Activated naive CD8-positive, alpha-beta T cell treated with anti-CD3 and anti-CD28 coated beads, Interleukin-2, amount 10 ng/mL, durations not matched to agents 7 days and 5 days (primary cell): Measurements from ENCODE around the gene AP4B1. TPM values are rescaled to one million over a fixed set of nuclear protein-coding genes. Genes with fewer than 3 reads are reported as not detected.

Experiments
- ATAC-seq: fragments of 150-1000 bp; cut with Tn5 transposase; one replicate; pipeline ENCODE4 v1.10.0; 2021; ENCODE audit warnings: low read depth, moderate library complexity
- POLR2A ChIA-PET: fragments of 350-600 bp; sonication (Branson Sonifier 250); formaldehyde crosslinking; loops from one replicate; lab custom pipeline; 2021; ENCODE audit warnings: antibody characterized with exemption; lab: Charles Lee
- DNase-seq: peaks from one replicate; pipeline ENCODE4 v3.0.0; 2021
- H3K27ac Mint-ChIP-seq: one replicate; pipeline ENCODE4 v1.8.0; 2022; ENCODE audit warnings: mild to moderate bottlenecking, mixed read lengths
- H3K27me3 Mint-ChIP-seq: one replicate; pipeline ENCODE4 v1.8.0; 2022; ENCODE audit warnings: mild to moderate bottlenecking, moderate library complexity, mixed read lengths
- H3K36me3 Mint-ChIP-seq: one replicate; pipeline ENCODE4 v1.8.0; 2021; ENCODE audit warnings: mild to moderate bottlenecking, mixed read lengths
- H3K4me1 Mint-ChIP-seq: one replicate; pipeline ENCODE4 v1.8.0; 2021; ENCODE audit warnings: mixed read lengths
- H3K4me3 Mint-ChIP-seq: one replicate; pipeline ENCODE4 v1.8.0; 2022; ENCODE audit warnings: mild to moderate bottlenecking, moderate library complexity, mixed read lengths
- H3K9me3 Mint-ChIP-seq: one replicate; pipeline ENCODE4 v1.8.0; 2021; ENCODE audit warnings: mixed read lengths
- total RNA-seq, 2 experiments: library from RNA; stranded (reverse); gene quantifications; one replicate each; pipeline ENCODE4 v1.2.3, GENCODE V29; 2021

Gene AP4B1
- total RNA-seq, 2 experiments from 2014 or later = 53.9 to 60.5 TPM

- Mint-ChIP-seq H3K36me3 (peaks cover 39% of the 10 kb centered on the region), H3K27me3 (no peaks in the 10 kb centered on the region), H3K27ac (peak overlapping the region; percentile 86), H3K4me3 (peak overlapping the region; percentile 84), H3K9me3 (no peaks in the 10 kb centered on the region), H3K4me1 (peaks cover 64% of the 10 kb centered on the region)
- POLR2A ChIA-PET = interaction anchor here (0.9 to 4.8 kb wide), 7 partner anchors 8 to 128 kb away, joined by 3 to 52 read pairs (median 3); partner anchors contain the start of genes HIPK1 and RSBN1
- DNase-seq = peak; percentile 70
- peak; percentile 61 for ATAC-seq
Measured at GRCh38 chr1:113940365-113941244, 36.0 kb upstream of the AP4B1 start.

GRCh38 chr1:113938192-113938591 is 33.6 kb upstream of the AP4B1 start:
- no peaks in the 10 kb centered on the region for H3K27me3 Mint-ChIP-seq

GRCh38 chr1:113937146-113937545 is 32.5 kb upstream of the AP4B1 start:
- H3K36me3 Mint-ChIP-seq = peaks cover 35% of the 10 kb centered on the region
- POLR2A ChIA-PET = no interaction called here

More at GRCh38 chr1:113938192-113938591, 33.6 kb upstream of the AP4B1 start:
- H3K9me3 Mint-ChIP-seq = no peaks in the 10 kb centered on the region
- H3K4me1 Mint-ChIP-seq = peaks cover 73% of the 10 kb centered on the region
- peak overlapping the region; percentile 36 for H3K4me3 Mint-ChIP-seq
- POLR2A ChIA-PET = interaction anchor here (1.5 to 4.8 kb wide), 2 partner anchors 8 to 9 kb away, joined by 5 to 52 read pairs; partner anchors contain the start of gene HIPK1
- peak overlapping the region; percentile 71 for H3K27ac Mint-ChIP-seq
- ATAC-seq (no peak), DNase-seq (no peak)
- H3K36me3 Mint-ChIP-seq = peaks cover 34% of the 10 kb centered on the region

GRCh38 chr1:113935970-113936369 is 31.4 kb upstream of the AP4B1 start:
- no peak for ATAC-seq
- Mint-ChIP-seq H3K27me3 (no peaks in the 10 kb centered on the region), H3K9me3 (no peaks in the 10 kb centered on the region), H3K4me3 (peak overlapping the region; percentile 8), H3K27ac (peak overlapping the region; percentile 2), H3K36me3 (peaks cover 31% of the 10 kb centered on the region), H3K4me1 (peaks cover 75% of the 10 kb centered on the region)
- POLR2A ChIA-PET = interaction anchor here (2.6 kb wide), 1 partner anchor 32 kb away, joined by 11 read pairs; no protein-coding TSS in a partner anchor
- DNase-seq = no peak

More at GRCh38 chr1:113937146-113937545, 32.5 kb upstream of the AP4B1 start:
- H3K27ac Mint-ChIP-seq = peak overlapping the region; percentile 75
- DNase-seq (no peak), ATAC-seq (no peak)
- H3K9me3 Mint-ChIP-seq = no peaks in the 10 kb centered on the region
- H3K4me3 Mint-ChIP-seq = peak overlapping the region; percentile 54
- H3K27me3 Mint-ChIP-seq = no peaks in the 10 kb centered on the region
- peaks cover 77% of the 10 kb centered on the region for H3K4me1 Mint-ChIP-seq

GRCh38 chr1:113935176-113935575 is 30.6 kb upstream of the AP4B1 start:
- H3K27me3 Mint-ChIP-seq = no peaks in the 10 kb centered on the region
- H3K9me3 Mint-ChIP-seq = no peaks in the 10 kb centered on the region
- ATAC-seq = no peak
- POLR2A ChIA-PET = interaction anchor here (0.7 to 2.6 kb wide), 2 partner anchors 32 to 151 kb away, joined by 3 to 11 read pairs; no protein-coding TSS in a partner anchor
- H3K4me3 Mint-ChIP-seq = no peak overlapping the region
- H3K27ac Mint-ChIP-seq = no peak overlapping the region
- H3K4me1 Mint-ChIP-seq = peaks cover 73% of the 10 kb centered on the region
- no peak for DNase-seq
- H3K36me3 Mint-ChIP-seq = peaks cover 23% of the 10 kb centered on the region

- DNase-seq = no peak
- Mint-ChIP-seq H3K27ac (no peak overlapping the region), H3K4me1 (peaks cover 69% of the 10 kb centered on the region), H3K9me3 (no peaks in the 10 kb centered on the region), H3K4me3 (peak overlapping the region; percentile 95), H3K27me3 (no peaks in the 10 kb centered on the region), H3K36me3 (peaks cover 23% of the 10 kb centered on the region)
- no peak for ATAC-seq
- POLR2A ChIA-PET = interaction anchor here (0.7 to 2.6 kb wide), 2 partner anchors 31 to 151 kb away, joined by 3 to 11 read pairs; no protein-coding TSS in a partner anchor
Measured at GRCh38 chr1:113934511-113935055, 30.0 kb upstream of the AP4B1 start.

GRCh38 chr1:113934006-113934405 is 29.4 kb upstream of the AP4B1 start:
- Mint-ChIP-seq H3K9me3 (no peaks in the 10 kb centered on the region), H3K27ac (peak overlapping the region; percentile 94), H3K27me3 (no peaks in the 10 kb centered on the region), H3K4me3 (peak overlapping the region; percentile 95), H3K4me1 (peaks cover 63% of the 10 kb centered on the region), H3K36me3 (peaks cover 23% of the 10 kb centered on the region)
- POLR2A ChIA-PET = interaction anchor here (2.6 to 5.8 kb wide), 2 partner anchors 14 to 30 kb away, joined by 11 to 82 read pairs; no protein-coding TSS in a partner anchor
- no peak for ATAC-seq
- no peak for DNase-seq

- POLR2A ChIA-PET = interaction anchor here (0.7 to 5.8 kb wide), 15 partner anchors 9 to 579 kb away, joined by 4 to 148 read pairs (median 11); partner anchors contain the start of genes AP4B1, DCLRE1B, RSBN1 and TRIM33
- H3K36me3 Mint-ChIP-seq = peaks cover 17% of the 10 kb centered on the region
- no peak for DNase-seq
- peak overlapping the region; percentile 95 for H3K4me3 Mint-ChIP-seq
- H3K9me3 Mint-ChIP-seq = no peaks in the 10 kb centered on the region
- H3K27me3 Mint-ChIP-seq = no peaks in the 10 kb centered on the region
- H3K4me1 Mint-ChIP-seq = peaks cover 56% of the 10 kb centered on the region
- H3K27ac Mint-ChIP-seq = peak overlapping the region; percentile 94
- ATAC-seq = no peak
Measured at GRCh38 chr1:113931451-113931851, 26.9 kb upstream of the AP4B1 start.

- Mint-ChIP-seq H3K9me3 (no peaks in the 10 kb centered on the region), H3K4me1 (peaks cover 49% of the 10 kb centered on the region), H3K4me3 (peak overlapping the region; percentile 95), H3K36me3 (peaks cover 17% of the 10 kb centered on the region), H3K27me3 (no peaks in the 10 kb centered on the region), H3K27ac (peak overlapping the region; percentile 94)
- peak; percentile 60 for DNase-seq
- POLR2A ChIA-PET = interaction anchor here (0.6 to 5.8 kb wide), 24 partner anchors 9 to 970 kb away, joined by 3 to 148 read pairs (median 6); partner anchors contain the start of genes AP4B1, DCLRE1B, RSBN1 and TRIM33
- ATAC-seq = peak; percentile 27
Measured at GRCh38 chr1:113930499-113931161, 26.0 kb upstream of the AP4B1 start.

GRCh38 chr1:113929750-113930498 is 25.3 kb upstream of the AP4B1 start:
- peak overlapping the region; percentile 94 for H3K27ac Mint-ChIP-seq
- no peaks in the 10 kb centered on the region for H3K9me3 Mint-ChIP-seq
- peak overlapping the region; percentile 95 for H3K4me3 Mint-ChIP-seq
- no peaks in the 10 kb centered on the region for H3K27me3 Mint-ChIP-seq
- POLR2A ChIA-PET = interaction anchor here (0.6 to 5.8 kb wide), 25 partner anchors 10 to 969 kb away, joined by 3 to 148 read pairs (median 7); partner anchors contain the start of genes AP4B1, DCLRE1B, PHTF1 and RSBN1
- peaks cover 11% of the 10 kb centered on the region for H3K36me3 Mint-ChIP-seq
- DNase-seq (peak; percentile 78), ATAC-seq (peak; percentile 29)
- peaks cover 43% of the 10 kb centered on the region for H3K4me1 Mint-ChIP-seq

GRCh38 chr1:113928941-113929749 is 24.5 kb upstream of the AP4B1 start, which contains the start of gene HIPK1:
HIPK1 (plus strand) TSS chr1:113929324.
- Mint-ChIP-seq H3K27ac (peak within 1 kb of the TSS; percentile 99), H3K9me3 (no peaks in the 10 kb centered on the region), H3K36me3 (peaks cover 11% of the 10 kb centered on the region), H3K4me3 (peak within 1 kb of the TSS; percentile 97), H3K27me3 (no peaks in the 10 kb centered on the region), H3K4me1 (peaks cover 39% of the 10 kb centered on the region)
- POLR2A ChIA-PET = interaction anchor here (0.7 to 5.8 kb wide), 21 partner anchors 11 to 170 kb away, joined by 3 to 148 read pairs (median 8); partner anchors contain the start of genes AP4B1, DCLRE1B, PHTF1 and RSBN1
- ATAC-seq = peak; percentile 66
- peak; percentile 94 for DNase-seq
